HG02610 (cell line): ENCODE results near the gene KANSL1.

ENCODE experiments used
- ATAC-seq: cut with Tn5 transposase; IDR thresholded peaks from one replicate; pipeline ENCODE4 v1.9.1; 2021; ENCODE audit warnings: mild to moderate bottlenecking, moderate library complexity; ENCODE audit not compliant: unreplicated experiment

The KANSL1 gene

DNA sequence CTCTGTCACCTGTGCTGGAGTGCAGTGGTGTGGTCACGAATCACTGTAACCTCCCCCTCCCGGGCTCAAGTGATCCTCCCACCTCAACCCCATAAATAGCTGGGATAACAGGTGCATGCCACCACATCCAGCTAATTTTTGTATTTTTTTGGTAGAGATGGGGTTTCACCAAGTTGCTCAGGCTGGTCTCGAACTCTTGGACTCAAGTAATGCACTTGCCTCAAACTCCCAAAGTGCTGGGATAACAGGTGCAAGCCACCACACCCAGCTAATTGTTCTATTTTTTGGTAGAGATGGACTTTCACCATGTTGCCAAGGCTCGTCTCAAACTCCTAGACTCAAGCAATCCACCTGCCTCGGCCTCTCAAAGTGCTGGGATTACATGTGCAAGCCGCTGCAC is 107.7 kb downstream of the KANSL1 start:
- ATAC-seq, result no peak

GRCh38 chr17:46082257-46082656 is 111.0 kb downstream of the KANSL1 start:
- ATAC-seq, result no peak

DNA sequence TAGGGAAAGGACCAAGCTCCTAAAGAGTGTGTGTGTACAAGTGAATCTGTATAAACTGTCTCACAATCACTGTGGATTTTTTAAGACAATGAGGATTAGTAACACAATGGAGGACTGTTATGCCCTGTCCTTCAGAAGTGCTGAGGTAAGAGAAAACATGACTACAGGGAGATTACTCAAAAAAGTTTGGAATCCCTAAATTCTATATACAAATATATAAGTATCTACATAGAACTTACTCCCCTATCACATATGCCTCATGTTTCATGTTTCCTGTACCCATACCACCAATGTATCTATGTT is 112.3 kb downstream of the KANSL1 start:
- ATAC-seq, result no peak

GRCh38 chr17:46080118-46081017 is 112.9 kb downstream of the KANSL1 start:
- no peak for ATAC-seq

- ATAC-seq, result no peak
Measured at GRCh38 chr17:46078675-46079074, 114.6 kb downstream of the KANSL1 start.

DNA sequence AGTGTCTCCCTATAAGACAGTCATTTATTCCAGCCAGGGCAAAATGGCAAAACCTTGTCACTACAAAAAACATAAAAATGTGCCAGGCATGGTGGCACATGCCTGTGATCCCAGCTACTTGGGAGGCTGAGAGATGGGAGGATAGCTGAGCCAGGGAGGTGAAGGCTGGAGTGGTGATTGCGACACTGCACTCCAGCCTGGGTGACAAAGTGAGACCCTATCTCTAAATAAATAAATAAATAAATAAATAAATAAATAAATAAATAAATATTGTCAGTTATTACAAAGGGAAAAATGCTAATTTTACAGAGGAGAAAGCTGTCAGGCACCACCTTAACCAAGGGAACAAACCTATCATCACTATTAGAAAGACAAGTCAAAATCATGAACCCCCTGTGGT is 118.7 kb downstream of the KANSL1 start:
- no peak for ATAC-seq

DNA sequence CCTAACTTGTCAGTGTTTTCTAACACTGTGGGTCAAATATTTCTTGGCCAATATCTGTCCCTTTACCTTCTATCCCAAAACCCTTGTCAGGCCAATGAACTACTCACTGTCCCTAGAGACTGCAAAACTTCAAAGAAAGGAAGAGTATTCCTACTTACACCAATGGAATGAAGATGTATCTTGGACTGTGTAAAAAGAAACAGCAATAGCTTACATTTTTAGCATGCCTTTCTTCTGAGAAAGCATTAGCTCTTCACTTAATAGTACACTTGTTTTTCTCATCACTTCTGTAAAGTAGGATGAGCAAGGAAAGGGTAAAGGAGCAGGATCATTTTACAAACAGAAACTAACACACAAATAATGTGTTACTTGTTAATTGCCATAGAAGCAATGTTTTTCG is 120.2 kb downstream of the KANSL1 start:
- ATAC-seq, result no peak

DNA sequence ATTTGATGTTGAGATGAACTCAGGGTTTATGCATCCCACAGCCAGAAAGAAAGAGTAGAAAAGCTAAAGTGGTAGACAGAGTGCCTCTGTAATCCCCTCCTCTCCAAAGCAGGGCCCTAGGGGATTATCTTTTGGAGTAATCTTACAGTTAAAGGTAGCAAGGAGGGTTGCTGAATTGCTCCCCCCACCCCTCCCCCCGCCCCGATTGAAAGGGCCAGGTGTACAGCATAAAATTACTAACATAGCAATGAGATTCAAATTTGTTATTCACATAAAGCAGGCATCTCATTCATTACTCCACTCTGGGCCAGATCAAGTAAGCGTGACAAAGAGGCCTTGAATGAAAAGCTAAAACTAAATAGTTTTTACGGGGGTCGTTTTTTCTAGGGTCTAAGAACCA is 121.4 kb downstream of the KANSL1 start:
- no peak for ATAC-seq

- ATAC-seq, result no peak
Measured at GRCh38 chr17:46064460-46064859, 128.8 kb downstream of the KANSL1 start.

GRCh38 chr17:46063241-46063640 is 130.0 kb downstream of the KANSL1 start:
- ATAC-seq, result no peak

GRCh38 chr17:46061435-46061834 is 131.8 kb downstream of the KANSL1 start:
- no peak for ATAC-seq

- no peak for ATAC-seq
Measured at GRCh38 chr17:46060461-46060860, 132.8 kb downstream of the KANSL1 start.

- ATAC-seq, result no peak
Measured at GRCh38 chr17:46059486-46059885, 133.7 kb downstream of the KANSL1 start.

- no peak for ATAC-seq
Measured at GRCh38 chr17:46057366-46057765, 135.9 kb downstream of the KANSL1 start.

GRCh38 chr17:46056800-46057304 is 136.4 kb downstream of the KANSL1 start:
- ATAC-seq, result no peak

GRCh38 chr17:46053911-46054534 is 139.2 kb downstream of the KANSL1 start:
- ATAC-seq, result no peak

DNA sequence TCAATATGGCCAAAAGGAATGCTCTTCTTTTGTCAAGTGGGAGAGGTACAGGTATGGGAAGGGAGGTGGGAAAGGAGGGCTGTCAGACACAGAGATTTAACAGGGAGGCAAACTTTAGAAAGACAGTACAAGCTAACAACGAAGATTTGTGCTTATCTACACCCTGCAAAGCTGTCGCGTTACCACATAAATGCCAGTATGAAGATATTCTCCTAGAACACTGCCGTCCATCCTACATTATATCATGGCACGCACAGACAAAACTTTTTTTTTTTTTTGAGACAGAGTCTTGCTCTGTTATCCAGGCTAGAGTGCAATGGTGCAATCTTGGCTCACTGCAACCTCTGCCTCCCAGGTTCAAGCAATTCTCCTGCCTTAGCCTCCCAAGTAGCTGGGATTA is 143.6 kb downstream of the KANSL1 start:
- no peak for ATAC-seq

DNA sequence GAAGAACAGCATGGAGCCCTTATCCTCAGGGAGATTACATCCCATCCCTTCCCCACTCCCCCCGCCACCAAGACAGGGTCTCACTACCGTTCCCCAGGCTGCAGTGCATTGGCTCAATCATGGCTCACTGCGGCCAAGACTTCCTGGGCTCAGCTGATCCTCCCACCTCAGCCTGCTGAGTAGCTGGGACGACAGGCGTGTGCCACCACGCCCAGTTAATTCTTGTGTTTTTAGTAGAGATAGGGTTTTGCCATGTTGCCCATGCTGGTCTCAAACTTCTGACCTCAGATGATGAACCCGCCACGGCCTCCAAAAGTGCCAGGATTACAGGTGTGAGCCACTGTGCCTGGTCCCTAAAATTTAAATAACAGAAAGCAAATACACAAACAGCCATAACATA is 145.4 kb downstream of the KANSL1 start:
- no peak for ATAC-seq

- no peak for ATAC-seq
Measured at GRCh38 chr17:46047398-46047797, 145.8 kb downstream of the KANSL1 start.

DNA sequence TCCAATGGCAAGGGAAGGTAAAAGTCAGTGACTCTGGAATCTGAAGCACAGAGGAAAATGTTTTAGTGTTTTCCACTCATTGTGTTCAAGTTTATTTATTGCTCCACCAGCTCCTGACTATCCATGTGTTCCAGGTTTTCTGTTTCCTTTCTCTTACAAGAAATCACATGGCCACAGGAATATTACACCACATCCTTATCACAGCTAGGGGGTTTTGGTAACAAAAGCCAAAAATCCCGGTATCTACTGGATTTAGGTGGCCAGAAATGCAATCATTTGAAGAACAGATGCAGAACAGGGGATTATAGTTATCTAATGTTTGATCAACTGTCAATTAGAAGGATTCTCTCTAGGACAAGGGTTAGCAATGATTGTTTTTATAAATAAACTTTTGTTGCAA is 146.3 kb downstream of the KANSL1 start:
- no peak for ATAC-seq

GRCh38 chr17:46045639-46046038 is 147.6 kb downstream of the KANSL1 start:
- ATAC-seq, result no peak

DNA sequence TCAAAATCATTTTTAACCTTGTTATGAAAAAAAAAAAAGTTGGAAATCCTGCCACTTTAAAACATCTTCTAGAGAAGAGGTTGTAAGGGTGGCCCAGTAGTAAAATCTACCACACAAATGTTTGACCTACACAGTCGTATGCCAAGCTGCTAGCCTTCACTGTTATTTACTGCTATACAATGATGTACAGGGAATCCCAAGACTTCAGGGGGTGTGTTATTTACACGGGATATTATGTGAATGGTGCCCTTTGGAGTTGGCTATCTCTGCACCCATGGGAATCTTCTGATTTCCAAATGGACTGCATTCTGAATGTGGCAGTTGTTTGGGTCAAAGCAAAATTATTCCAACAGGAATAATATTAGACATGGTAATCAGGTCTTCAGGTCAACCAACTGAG is 148.2 kb downstream of the KANSL1 start:
- no peak for ATAC-seq
